Upper lobe of left lung (tissue), 4 donors: ENCODE measurements around the gene RFX2.

Source experiments
- CTCF ChIP-seq, 6 experiments: fragments of 450-650 bp in 4 of 6; fragments of 200-600 bp in 2 of 6; sonication (generic) in 2 of 6; IDR thresholded peaks; one replicate each; pipeline ENCODE4 v1.5.1; 2016 to 2019; ENCODE audit warnings: antibody characterized with exemption in 6 of 6
- POLR2AphosphoS5 ChIP-seq, 2 donors: sonication (generic); formaldehyde crosslinking; IDR thresholded peaks; one replicate each; pipeline ENCODE4 v1.5.1; 2017; ENCODE audit warnings: antibody characterized with exemption in 2 of 2

DNA sequence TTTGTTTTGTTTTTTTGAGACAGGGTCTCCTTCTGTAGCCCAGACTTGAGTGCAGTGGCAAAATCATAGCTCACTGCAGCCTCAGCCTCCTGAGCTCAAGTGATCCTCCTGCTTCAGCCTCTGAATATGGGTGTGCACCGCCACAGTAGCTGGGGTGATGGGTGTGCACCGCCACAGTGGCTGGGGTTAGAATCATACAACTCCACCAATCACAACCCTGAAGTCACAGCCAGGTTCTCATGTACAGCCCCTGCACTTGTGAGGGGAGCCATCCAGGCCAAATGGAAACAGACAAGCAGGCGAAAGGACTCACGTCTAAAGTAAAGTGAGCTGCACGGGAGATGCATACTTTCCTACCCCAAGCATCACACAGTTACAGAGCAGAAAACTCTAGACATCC, 69.2 kb downstream of the RFX2 start:
- TF ChIP-seq CTCF (IDR thresholded peaks at IDR 0.05): no peak
- no peak for TF ChIP-seq POLR2AphosphoS5 (IDR thresholded peaks at IDR 0.05)
